TTC549 (cell line): ENCODE data around the gene YIPF2.
"Not testable (repeated sequence)": the region's sequence is repeated elsewhere in the genome, so short reads cannot be mapped to it uniquely, and the experiment has no call there.

Experiments
- FAIRE-seq: peaks from 2 replicates; lab custom pipeline; 2012; peaks lifted over from hg19 to GRCh38; lab: Jason Lieb, UNC

The YIPF2 gene

DNA sequence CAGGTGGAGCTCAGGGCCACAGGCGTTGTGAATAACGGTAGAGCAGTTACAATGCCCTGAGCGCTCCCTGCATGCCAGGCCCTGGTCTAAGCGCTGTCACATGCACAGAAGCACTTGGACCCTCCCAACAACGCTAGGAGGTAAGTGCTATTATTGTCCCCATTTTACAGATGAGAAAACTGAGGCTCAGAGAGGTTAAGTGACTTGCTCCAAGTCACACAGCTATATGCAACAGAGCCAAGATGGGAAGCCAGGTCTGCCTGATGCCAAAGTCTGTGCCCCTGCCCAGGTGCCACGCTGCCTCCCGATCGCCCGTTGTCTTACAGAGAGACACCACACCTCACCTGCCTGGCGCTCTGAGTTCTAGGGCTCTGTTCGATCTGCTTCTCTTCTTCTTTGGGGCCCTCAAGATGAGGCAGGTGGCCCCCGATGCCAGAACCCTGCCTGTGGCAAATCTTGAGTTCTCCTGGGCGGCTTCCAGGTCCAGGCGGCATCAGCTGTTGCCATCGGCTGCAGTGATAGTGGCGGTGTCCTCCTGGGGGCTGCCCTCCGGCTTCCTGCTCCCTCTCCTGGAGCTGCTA, 20.0 kb downstream of the YIPF2 start:
- no peak for FAIRE-seq

DNA sequence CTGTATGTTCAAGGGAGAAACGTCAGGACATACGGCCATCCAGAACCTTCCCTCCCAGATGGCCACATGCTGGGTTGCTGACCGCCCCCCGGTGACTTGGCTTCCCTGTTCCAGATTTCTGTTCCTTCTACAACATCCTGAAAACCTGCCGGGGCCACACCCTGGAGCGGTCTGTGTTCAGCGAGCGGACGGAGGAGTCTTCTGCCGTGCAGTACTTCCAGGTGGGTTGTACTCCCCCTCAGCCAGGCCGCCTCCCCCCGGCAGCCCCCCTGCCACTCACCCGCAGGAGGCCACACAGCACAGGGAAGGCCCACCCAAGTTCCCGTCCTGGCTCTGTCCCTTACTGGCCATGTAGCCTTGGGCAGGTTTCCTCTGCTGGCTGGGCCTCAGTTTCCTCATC, 20.5 kb downstream of the YIPF2 start:
- no peak for FAIRE-seq

DNA sequence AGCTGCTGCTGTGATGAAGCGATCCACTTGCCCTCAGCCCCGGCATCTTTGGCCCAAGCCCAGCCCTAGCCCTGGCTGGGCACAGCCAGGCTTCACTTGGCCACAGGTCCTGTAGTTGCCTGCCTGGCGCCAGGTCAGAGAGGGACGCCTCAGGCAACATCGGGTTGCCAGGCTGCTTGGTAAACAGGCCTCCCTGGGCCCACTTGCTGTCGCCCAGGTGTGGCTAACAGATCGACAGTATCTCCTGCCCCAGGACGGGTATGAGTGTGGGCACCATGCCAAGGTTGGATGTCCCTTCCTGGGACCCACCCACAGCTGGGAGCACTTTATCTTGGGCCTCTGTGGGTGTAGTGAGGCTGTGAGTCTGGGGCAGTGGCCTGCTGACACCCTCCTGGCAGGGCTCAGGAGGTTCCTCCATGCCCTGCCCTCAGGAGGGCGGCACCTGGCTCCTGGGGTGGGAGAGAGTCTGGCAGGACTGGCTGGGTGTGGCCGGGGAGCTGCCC, 29.2 kb downstream of the YIPF2 start:
- no peak for FAIRE-seq

DNA sequence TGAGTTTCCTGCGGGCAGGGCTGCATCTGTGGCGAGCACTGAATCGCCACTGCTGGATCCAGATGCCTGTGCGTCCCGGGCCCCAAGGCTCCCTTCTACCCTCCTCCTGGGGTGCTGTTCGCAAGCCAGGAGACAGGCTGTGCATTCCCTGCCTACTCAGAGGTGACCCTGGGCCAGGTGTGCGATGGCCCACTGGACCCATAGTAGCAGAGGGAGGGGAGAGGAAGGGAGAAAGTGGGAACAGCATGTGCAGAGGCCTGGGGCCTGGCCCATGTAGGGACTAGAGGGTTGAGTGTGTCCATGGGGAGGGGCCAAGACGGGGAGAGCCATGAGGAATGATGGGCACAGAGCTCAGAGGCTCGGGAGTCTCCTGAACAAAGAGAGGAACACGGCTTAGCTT, 29.8 kb downstream of the YIPF2 start:
- no peak for FAIRE-seq

DNA sequence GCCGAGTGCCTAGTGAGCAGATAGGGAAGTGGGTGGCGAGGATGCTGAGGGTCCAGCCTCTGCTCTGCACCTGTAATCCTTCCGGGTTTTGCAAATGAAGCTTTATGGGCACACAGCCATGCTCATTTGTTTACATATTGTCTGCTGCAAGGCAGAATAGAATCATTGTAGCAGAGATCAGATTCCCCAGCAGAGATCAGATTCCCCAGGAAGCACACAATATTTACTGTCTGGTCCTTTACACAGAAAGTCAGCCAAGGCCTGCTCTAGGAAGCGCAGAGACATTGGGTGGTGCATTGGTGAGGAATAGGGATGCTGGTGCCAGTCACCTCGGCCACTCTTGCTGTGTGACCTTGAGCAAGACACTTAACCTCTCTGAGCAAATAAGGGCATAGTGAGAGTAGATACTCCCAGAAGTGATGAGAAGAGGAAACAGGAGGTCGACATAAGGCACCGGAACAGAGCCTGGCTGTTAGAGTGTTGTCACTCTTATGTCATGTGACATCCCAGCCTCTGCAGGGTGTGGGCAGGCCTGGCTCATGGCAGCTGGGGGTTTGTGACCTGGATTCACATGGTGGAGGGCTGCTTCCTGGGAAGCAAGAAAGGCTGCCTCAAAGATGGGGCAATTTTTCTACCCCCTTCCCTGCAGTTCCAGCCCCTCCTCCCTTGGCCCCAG, 31.4 kb downstream of the YIPF2 start:
- no peak for FAIRE-seq

DNA sequence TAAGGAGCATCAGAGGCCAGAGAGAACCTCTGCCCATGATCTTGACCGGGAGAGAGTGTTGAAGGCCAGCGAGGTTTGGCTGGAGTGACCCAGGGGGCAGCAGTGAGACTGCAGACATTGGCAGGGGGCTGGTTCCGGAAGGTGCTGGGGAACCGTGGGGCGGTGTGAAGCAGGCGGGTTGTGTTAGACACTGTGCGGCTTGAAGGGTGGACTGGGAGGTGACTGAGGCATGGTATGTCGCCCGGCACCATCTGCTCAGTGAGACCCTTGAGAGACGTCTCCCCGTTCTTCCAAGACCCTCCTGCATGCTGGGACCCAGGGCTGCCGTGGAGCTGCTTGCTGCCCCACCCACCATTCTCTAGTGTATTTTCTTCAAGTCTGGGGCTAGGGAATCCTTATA, 32.5 kb downstream of the YIPF2 start:
- no peak for FAIRE-seq

DNA sequence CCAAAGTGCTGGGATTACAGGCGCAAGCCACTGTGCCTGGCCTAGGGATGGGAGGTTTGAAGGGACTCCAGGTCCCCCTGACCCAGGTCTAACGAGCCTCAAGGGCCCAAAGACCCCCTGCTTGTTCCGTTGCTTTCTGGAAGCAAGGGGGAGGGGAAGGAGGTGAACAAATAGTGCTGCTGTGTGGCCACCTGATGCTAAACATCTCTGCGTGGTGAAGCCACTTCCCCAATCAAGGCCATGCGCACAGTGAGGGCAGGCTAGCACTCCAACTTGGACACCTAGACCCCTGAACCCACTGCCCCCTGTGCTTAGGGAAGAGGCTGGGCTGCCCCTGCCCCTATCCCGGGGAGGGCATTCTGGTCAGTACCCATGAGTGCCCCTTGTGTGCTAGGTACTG, 33.1 kb downstream of the YIPF2 start:
- no peak for FAIRE-seq

DNA sequence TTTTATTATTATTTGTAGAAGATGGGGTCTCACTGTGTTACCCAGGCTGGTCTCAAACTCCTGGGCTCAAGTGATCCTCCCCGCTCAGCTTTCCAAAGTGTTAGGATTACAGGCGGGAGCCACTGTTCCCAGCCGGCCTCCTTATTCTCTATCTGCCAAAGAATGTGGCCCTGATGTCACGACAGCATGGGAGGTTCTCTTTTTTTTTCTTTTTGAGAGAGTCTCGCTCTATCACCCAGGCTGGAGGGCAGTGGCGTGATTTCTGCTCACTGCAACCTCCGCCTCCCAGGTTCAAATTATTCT, 33.6 kb downstream of the YIPF2 start:
- no peak for FAIRE-seq

DNA sequence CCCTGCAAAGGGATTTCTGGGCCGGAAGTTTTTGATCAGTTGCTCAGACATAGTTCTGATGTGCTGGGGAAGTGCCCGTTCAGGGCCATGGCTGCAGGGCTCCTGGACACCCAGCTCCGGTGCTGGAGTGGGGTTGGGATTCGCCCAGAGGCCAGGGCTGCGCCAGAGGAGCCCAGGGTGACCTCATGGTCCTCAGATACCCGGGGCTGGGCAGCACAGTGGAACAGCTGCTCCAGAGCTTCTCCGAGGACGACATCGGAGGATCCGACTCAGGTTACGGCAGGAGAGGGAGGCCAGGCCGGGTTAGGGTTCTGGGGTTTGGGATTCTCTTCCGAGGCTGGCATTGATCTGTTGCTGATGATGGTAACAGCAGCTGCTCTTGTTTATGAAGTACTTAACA, 36.2 kb downstream of the YIPF2 start:
- no peak for FAIRE-seq

DNA sequence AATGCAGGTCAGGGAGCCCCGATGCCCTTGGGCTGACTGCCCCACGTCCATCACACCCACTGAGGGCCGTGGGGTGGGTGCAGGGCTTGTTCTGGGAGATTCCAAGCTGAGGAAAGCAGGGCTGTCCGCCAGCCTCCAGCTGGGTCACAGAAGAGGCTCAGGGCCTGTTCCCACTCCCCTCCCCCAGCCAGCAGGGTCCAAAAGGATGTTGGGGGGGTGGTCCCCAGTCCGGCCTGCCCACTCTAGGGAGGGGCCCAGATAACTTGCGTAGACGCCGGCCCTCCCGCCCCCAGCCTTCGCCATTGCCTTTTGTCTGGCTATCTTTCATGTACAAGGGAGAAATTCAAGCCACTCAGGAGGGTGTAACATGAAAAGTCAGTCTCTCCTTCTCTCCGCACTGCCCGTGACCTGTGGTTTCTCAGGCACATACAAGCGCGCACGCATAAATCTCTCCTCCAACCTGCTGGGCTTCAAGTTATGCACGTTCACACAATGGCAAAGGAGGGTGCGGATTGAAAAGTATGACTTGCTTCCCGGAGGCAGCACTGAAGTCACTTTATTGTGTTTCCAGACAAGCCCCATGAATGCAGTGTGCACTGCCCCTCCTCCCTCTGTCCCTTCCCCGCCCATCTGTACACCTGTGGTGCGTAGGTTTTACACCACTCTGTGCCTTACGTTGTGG, 36.9 kb downstream of the YIPF2 start:
- FAIRE-seq, result no peak

DNA sequence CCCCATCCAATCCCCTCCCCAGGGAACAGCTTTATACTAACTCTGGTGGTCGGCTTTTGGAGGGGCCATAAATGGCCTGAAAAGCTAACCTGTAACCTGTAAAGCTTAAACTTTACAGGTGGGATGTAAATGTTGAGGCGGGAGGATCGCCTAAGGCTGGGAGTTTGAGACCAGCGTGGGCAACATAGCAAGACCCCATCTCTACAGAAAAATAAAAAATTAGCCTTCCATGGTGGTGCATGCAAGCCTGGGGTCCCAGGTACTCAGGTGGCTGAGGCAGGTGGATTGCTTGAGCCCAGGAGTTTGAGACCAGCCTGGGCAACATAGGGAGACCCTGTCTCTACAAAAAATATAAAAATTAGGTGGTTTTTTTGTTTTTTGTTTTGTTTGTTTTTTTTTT, 38.6 kb downstream of the YIPF2 start:
- no peak for FAIRE-seq

DNA sequence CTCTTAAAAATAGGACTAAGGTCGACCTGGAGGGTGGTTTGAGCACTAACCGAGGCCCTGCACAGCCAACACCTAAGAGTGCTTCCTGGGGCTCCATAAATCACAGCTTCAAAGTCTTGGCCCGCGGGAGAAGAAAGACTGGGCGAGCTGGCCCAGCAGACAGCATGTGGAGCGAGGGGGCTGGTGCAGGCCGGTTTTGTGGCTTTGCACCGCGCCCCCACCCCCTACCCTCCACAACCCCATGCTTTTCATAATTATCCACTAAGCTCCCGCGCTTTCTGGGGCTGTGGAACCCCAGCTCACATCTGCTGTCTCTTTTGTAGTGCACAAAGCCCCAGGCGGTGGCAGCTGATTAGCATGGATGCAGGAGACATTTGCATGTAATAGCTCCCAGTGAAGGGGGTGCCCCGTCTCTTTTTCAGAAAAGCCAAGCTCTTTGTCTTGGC, 40.0 kb downstream of the YIPF2 start:
- FAIRE-seq, result no peak

DNA sequence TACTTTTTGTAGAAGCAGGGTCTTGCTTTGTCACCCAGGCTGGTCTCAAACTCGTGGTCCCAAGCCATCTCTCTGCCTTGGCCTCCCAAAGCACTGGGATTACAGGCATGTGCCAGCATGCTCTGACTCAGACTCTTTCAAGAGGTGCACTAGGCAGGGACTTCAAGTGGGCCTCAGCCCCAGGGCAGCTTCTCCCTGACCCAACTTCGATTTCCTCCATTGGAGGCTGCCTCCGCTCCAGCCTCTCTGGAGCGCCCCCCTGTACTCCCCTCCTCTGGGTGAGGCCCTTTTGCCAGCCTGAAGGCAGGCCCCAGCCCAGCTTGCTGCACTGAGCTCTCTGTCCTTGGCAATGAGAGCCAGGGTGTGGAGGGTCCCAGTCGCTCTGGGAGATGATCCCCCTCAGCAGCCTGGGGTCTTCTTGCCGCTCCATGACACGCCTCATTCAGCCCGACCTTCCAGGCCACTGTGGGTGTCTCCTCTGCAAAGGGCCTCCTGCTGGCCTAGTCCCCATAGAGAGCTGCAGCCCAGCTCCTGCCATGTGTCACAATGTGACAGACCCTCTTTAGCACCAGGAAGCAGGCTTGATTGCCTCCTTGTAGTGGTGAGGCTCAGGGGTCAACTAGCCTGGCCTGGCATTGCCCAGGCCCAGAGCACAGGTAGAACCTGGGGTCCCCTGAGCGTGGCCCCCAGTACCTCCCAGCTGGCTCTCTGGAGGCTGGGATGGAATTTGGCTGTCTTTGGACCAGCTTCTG, 40.6 kb downstream of the YIPF2 start:
- FAIRE-seq, result no peak

DNA sequence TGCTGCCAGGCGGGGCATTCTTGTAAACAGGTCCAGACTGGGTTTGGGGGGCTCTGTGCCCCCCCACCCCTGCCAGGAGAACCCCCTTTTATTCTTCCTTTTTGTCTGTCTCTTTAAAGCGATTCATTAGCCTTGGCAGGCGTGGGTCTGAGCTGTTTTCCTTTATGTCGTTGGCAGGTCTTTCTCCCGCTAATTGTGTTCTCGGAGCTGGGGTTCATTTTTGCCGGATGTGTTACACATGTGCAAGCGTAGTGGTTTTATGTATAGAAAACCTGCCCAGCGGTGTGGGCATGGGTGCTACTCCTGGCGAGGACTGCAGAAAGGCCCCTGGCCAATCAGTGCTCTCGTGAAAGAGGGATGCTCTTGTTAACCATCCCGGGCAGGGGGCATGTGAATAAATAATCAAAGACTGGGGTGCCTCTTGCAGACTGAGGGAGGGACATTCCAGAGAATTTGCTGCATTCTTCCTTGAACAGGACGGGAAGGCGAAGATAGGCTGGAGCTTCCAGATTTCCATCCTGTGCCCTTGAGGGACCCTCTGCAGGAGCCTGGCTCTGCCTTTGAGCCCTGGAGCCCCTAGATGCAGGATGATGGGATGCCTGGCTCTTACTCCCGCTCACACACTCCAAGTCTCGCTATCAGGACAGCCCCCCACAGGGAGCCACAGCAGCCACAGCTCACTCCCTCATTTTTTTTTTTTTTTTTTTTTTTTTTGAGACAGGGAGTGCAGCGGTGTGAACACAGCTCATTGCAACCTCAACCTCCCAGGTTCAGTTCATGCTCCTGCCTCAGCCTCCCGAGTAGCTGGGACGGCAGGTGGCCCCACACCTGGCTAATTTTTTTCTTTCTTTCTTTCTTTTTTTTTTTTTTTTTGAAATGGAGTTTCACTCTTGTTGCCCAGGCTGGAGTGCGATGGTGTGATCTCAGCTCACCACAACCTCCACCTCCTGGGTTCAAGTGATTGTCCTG, 43.0 kb downstream of the YIPF2 start:
- no peak for FAIRE-seq

DNA sequence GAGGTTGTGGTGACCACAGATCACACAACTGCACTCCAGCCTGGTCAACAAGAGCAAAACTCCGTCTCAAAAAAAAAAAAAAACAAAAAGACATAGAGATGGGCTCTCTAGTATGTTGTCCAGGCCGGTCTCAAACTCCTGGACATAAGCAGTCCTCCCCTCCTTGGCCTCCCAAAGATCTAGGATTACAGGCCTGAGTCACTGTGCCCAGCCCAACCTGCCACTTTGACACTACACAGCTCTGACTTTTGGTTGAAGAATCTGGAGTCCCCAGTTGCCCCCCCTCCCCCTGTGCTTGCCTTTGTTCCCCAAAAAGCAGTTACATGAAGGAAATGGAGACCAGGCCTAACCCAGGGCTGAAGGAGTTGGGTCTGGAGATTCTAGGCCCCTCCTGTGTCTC, 44.2 kb downstream of the YIPF2 start:
- FAIRE-seq, result no peak

DNA sequence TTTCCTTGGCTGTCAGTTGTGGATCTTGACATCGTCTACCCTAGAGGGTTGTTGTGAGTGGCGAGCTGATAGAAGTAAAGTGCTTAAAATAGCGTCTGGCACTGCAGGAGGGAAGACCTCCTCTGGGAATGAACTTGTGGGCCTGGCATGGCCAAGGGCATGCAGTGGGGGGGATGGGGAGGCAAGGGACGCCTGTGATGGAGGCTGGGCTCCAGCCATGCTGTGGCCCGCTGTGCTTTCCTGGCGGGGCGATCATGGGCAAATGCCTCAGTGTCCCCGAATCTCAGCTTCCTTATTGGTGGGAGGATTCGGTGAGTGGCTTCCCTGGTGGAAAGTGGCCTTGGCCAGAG, 46.4 kb downstream of the YIPF2 start:
- FAIRE-seq, result no peak

DNA sequence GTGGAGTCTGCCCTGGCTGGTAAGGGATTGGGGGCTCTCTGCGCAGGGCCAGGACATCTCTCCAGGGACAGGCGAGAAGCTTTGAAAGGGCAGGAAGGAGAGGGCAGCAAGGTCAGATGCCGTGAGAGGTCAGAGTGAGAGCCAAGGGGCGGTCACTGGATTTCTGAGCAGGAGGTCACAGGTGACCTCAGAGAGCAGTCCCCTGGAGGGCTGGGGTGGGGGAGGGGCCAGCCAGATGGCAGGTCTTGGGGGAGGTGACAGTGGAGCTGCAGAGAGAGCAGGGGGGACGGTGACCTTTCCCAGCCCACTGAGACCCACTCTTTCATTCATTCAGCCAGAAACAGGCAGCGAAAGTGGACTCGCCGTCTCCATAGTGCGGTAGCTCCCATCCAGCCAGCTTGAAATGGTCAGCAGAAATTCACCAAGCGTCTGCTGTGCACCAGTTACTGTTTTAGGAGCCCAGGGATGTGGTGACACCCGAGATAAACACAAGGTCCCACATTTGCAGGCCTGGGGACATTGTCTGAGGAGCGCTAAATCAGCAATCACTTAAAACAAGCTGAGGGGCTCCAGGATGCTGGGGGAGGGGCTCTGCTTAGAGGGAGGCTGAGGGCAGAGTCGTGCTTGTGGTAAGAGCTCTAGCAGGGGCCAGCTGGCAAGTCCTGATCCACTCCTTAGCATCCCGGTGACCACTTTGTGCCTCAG, 46.9 kb downstream of the YIPF2 start:
- FAIRE-seq, result no peak

DNA sequence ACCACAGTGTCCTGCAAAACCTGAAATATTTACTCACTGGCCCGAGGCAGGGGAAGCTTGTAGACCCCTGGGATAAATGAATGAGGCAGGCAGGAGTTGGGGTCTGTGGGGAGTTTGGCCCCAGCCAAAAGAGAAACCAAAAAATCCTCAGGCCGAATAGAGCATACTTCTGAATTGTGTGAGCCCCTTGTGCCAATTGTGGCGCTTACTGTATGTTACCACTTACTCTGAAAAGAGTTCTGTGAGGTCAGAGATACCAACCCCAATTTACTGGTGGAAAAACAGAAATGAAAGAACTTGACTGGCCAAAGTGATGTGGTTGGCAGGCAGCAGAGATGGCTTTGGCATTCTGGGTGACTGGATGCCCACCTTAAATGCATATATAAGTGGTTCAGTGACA, 50.2 kb downstream of the YIPF2 start:
- no peak for FAIRE-seq

DNA sequence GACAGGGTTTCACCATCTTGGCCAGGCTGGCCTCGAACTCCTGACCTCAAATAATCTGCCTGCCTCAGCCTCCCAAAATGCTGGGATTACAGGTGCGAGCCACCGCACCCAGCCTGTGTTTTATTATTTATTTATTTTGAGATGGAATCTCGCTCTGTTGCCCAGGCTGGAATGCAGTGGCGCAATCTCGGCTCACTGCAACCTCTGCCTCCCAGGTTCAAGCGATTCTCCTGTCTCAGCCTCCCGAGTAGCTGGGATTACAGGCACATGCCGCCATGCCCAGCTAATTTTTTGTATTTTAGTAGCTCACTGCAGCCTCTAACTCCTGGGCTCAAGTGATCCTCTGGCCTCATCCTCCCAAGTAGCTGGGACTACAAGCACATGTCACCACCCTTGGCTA, 50.8 kb downstream of the YIPF2 start:
- FAIRE-seq, result not testable (repeated sequence)

DNA sequence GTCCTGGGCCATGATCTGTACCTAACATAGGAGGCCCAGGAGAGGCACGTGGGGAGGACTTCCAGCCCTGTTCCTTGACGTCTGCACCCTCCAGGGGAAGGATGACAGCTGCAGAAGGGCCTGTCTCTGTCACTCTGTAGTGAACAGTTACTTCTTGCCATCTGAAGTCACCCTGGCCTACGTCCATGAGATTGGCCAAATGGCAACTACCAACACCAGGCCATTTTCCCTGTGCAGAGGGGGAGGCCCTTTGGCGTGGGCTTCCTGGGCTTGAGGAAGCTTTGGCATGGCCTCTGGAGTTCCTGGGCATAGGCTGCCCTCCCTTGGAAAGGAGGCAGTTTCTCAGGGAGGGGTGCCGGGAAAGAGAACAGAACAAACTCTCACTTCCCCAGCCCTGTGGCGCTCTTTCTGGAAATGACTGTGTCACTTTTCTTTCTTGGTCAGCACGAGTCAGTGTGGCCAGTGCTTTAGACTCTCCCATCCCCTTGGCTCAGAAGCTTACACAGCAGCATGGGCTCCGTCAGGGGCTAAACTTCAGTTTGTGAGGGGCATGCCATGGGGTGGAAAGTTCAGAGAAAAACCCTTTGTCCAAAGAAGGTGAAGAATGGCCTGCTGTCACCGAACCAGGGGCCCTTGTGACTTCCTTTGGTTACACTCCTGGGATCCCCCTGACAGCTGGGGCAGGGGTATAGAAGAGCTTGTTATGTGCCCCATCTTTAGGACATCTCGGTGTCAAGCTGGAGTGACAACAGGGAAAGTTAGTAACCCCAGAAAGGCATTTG, 51.8 kb downstream of the YIPF2 start:
- FAIRE-seq, result no peak

DNA sequence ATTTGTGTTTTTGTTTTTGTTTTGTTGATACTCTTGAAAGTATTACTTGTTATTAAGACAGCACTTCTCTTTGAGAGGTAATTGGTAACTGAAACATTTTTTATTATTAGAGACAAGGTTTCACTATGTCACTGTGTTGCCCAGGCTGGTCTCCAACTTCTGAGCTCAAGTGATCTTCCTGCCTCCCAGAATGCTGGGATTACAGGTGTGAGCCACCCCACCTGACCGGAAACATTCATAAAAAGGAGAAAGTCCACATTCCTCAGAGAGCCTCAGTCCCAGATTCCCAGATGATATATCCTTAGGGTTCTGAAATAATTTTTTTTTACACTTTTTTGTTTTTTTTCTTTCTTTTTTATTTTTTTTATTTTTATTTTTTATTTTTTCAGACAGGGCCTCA, 54.4 kb downstream of the YIPF2 start:
- FAIRE-seq, result no peak
